HG02970 (cell line): ENCODE measurements around the gene AOX1.
A peak's percentile ranks its signal among the peaks of the same experiment; 100 is the strongest.
"Not testable (repeated sequence)": the region's sequence is repeated elsewhere in the genome, so short reads cannot be mapped to it uniquely, and the experiment has no call there.

Source experiments
- ATAC-seq: cut with Tn5 transposase; IDR thresholded peaks from one replicate; pipeline ENCODE4 v1.9.1; 2021; ENCODE audit warnings: mild to moderate bottlenecking, moderate library complexity, moderate number of reproducible peaks; ENCODE audit not compliant: unreplicated experiment, low FRiP score

AOX1 gene

GRCh38 chr2:200695601-200696000 lies 109.8 kb downstream of the AOX1 start:
- ATAC-seq = no peak

GRCh38 chr2:200698217-200698616 lies 112.4 kb downstream of the AOX1 start:
- ATAC-seq = no peak

DNA sequence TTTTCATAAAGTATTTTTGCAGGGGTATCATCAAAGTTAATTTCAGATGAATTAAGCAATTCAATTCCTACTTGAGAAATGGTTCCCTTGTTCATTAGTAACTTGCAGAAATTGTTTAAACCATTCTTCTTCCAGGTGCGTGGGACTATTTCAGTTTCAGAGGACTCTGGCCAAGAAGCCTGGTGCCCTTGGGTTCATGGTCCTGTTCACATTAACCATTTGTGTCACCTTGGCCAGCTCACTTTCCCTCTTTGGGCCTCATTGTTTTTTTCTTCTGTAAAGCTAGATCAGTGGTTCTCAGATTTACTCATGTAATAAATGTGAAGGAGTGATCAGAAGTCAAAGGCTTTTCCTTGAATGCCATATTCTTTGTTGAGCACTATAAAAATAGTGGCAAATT lies 113.5 kb downstream of the AOX1 start:
- no peak for ATAC-seq

DNA sequence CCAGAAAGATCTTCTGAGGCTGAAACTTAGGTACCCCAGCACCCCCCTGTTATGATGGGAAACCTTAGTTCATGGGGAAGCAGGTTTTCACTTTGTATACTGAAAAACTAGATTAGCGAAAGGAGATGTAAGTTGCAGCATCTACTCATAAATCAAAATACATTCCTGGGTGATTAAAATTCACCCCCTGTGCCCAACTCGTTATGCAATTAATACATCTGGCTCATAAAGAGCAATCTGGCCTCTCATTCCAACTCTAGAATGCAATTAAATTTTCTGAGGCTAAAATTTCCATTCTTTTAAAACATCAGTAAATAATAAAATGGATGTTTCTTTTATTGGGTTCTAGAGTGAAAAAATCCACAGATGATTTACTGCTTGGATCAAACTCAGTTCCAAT lies 115.0 kb downstream of the AOX1 start:
- ATAC-seq = no peak

GRCh38 chr2:200702044-200702443 lies 116.2 kb downstream of the AOX1 start:
- no peak for ATAC-seq

- no peak for ATAC-seq
These were observed 116.9 kb downstream of the AOX1 start for GRCh38 chr2:200702646-200703118.

- ATAC-seq = no peak
These were observed 117.5 kb downstream of the AOX1 start for GRCh38 chr2:200703127-200703925.

GRCh38 chr2:200703926-200704637 lies 118.3 kb downstream of the AOX1 start:
- no peak for ATAC-seq

- no peak for ATAC-seq
These were observed 119.7 kb downstream of the AOX1 start for GRCh38 chr2:200705305-200706041.

GRCh38 chr2:200708943-200709342 lies 123.1 kb downstream of the AOX1 start:
- no peak for ATAC-seq

- peak; percentile 98 for ATAC-seq
These were observed 127.3 kb downstream of the AOX1 start for GRCh38 chr2:200713003-200713703.

DNA sequence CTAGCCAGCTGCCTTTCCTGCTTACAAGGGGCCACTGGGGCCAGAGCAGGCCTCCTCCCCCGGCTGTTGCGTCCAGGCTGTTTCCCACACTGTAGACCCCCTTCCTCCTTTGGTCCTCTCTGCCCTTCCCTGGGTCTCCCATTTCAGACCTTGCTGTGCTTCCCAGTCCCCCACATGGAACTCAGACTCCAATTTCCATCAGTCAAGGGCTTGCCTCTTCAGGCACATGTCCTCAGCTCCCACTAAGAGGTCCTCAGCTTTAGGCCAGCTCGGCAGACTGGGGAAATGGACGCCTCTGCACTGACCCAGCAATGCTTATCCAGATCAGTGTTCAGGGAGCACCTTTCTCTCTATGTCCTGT lies 127.9 kb downstream of the AOX1 start:
- ATAC-seq = no peak

GRCh38 chr2:200715014-200715413 lies 129.2 kb downstream of the AOX1 start:
- not testable (repeated sequence) for ATAC-seq

- ATAC-seq = no peak
These were observed 130.6 kb downstream of the AOX1 start for GRCh38 chr2:200716386-200716785.
